ENCODE results near the gene USP51. TPM values are rescaled to one million over a fixed set of nuclear protein-coding genes. Genes with fewer than 3 reads are reported as not detected.
"Not testable (repeated sequence)": the region's sequence is repeated elsewhere in the genome, so short reads cannot be mapped to it uniquely, and the experiment has no call there.

Gene USP51

GRCh38 chrX:55451626-55451989, 38.0 kb downstream of the USP51 start:
- peak overlapping the region; percentile 40 for H3K4me2 ChIP-seq (ENCODE audit: low read length)
- no peak overlapping the region for H2BK5ac ChIP-seq (ENCODE audit: low read length)

GRCh38 chrX:55451141-55451540, 38.5 kb downstream of the USP51 start:
- Histone ChIP-seq H3K4me1 (ENCODE audit: control insufficient read depth, low read depth, low read length) (no peaks in the 10 kb centered on the region), H3K4ac (ENCODE audit: low read depth, low read length) (no peak overlapping the region), H2AK5ac (ENCODE audit: low read length) (no peak overlapping the region), H2BK15ac (replicated peaks; ENCODE audit: low read depth) (no peak overlapping the region), H2BK120ac (ENCODE audit: low read depth, low read length) (no peak overlapping the region), H3K79me2 (ENCODE audit: control insufficient read depth, insufficient read depth, low read length) (no peaks in the 10 kb centered on the region), H3K36me3 (ENCODE audit: control insufficient read depth, insufficient read depth, low read length) (no peaks in the 10 kb centered on the region), H3K23ac (ENCODE audit: low read length) (no peak overlapping the region), H3K4me3 (ENCODE audit: low read length) (no peak overlapping the region), H3K9ac (ENCODE audit: low read length) (no peak overlapping the region), H3K4me2 (ENCODE audit: low read length) (no peak overlapping the region), H4K5ac (ENCODE audit: low read length) (no peak overlapping the region), H4K8ac (ENCODE audit: low read depth, low read length) (no peak overlapping the region), H3K18ac (ENCODE audit: low read length) (no peak overlapping the region), H3K27ac (ENCODE audit: low read depth, low read length) (no peak overlapping the region), H3K56ac (ENCODE audit: low read length) (no peak overlapping the region), H3K79me1 (ENCODE audit: low read length) (no peaks in the 10 kb centered on the region), H2BK5ac (ENCODE audit: low read length) (no peak overlapping the region), H3K27me3 (ENCODE audit: insufficient read depth, low read length, poor library complexity) (no peaks in the 10 kb centered on the region)
- no CpG with 5 or more reads among the region's 2 CpGs for WGBS (ENCODE audit: extremely low coverage, insufficient coverage, low lambda C conversion rate)
- no peak for DNase-seq

More at GRCh38 chrX:55451626-55451989, 38.0 kb downstream of the USP51 start:
- H2AK5ac ChIP-seq (ENCODE audit: low read length): no peak overlapping the region
- no peaks in the 10 kb centered on the region for H3K4me1 ChIP-seq (ENCODE audit: control insufficient read depth, low read depth, low read length)
- no peak overlapping the region for H4K8ac ChIP-seq (ENCODE audit: low read depth, low read length)
- H3K4ac ChIP-seq (ENCODE audit: low read depth, low read length): no peak overlapping the region
- H3K79me1 ChIP-seq (ENCODE audit: low read length): no peaks in the 10 kb centered on the region
- H2BK15ac ChIP-seq (replicated peaks; ENCODE audit: low read depth): no peak overlapping the region
- H3K27ac ChIP-seq (ENCODE audit: low read depth, low read length): no peak overlapping the region
- no peak overlapping the region for H4K5ac ChIP-seq (ENCODE audit: low read length)
- H3K4me3 ChIP-seq (ENCODE audit: low read length): no peak overlapping the region
- H3K18ac ChIP-seq (ENCODE audit: low read length): no peak overlapping the region
- no peak overlapping the region for H3K23ac ChIP-seq (ENCODE audit: low read length)
- peak overlapping the region; percentile 50 for H3K9ac ChIP-seq (ENCODE audit: low read length)
- H3K27me3 ChIP-seq (ENCODE audit: insufficient read depth, low read length, poor library complexity): no peaks in the 10 kb centered on the region
- no peak overlapping the region for H2BK120ac ChIP-seq (ENCODE audit: low read depth, low read length)
- no peaks in the 10 kb centered on the region for H3K79me2 ChIP-seq (ENCODE audit: control insufficient read depth, insufficient read depth, low read length)
- no peak for DNase-seq
- peak overlapping the region; percentile 56 for H3K56ac ChIP-seq (ENCODE audit: low read length)
- no CpG with 5 or more reads among the region's 11 CpGs for WGBS (ENCODE audit: extremely low coverage, insufficient coverage, low lambda C conversion rate)
- no peaks in the 10 kb centered on the region for H3K36me3 ChIP-seq (ENCODE audit: control insufficient read depth, insufficient read depth, low read length)

- Histone ChIP-seq H3K36me3 (ENCODE audit: control insufficient read depth, insufficient read depth, low read length) (no peaks in the 10 kb centered on the region), H2AK5ac (ENCODE audit: low read length) (no peak overlapping the region), H3K56ac (ENCODE audit: low read length) (no peak overlapping the region), H3K79me2 (ENCODE audit: control insufficient read depth, insufficient read depth, low read length) (no peaks in the 10 kb centered on the region), H2BK120ac (ENCODE audit: low read depth, low read length) (no peak overlapping the region), H2BK15ac (replicated peaks; ENCODE audit: low read depth) (no peak overlapping the region), H3K79me1 (ENCODE audit: low read length) (no peaks in the 10 kb centered on the region), H2BK5ac (ENCODE audit: low read length) (no peak overlapping the region), H3K27me3 (ENCODE audit: insufficient read depth, low read length, poor library complexity) (no peaks in the 10 kb centered on the region), H3K18ac (ENCODE audit: low read length) (no peak overlapping the region), H3K27ac (ENCODE audit: low read depth, low read length) (no peak overlapping the region), H3K4me3 (ENCODE audit: low read length) (no peak overlapping the region), H3K4me2 (ENCODE audit: low read length) (no peak overlapping the region), H3K4me1 (ENCODE audit: control insufficient read depth, low read depth, low read length) (no peaks in the 10 kb centered on the region), H4K5ac (ENCODE audit: low read length) (no peak overlapping the region), H3K9ac (ENCODE audit: low read length) (no peak overlapping the region), H3K4ac (ENCODE audit: low read depth, low read length) (no peak overlapping the region), H4K8ac (ENCODE audit: low read depth, low read length) (no peak overlapping the region), H3K23ac (ENCODE audit: low read length) (no peak overlapping the region)
- peak; percentile 10 for DNase-seq
- no CpG with 5 or more reads among the region's 5 CpGs for WGBS (ENCODE audit: extremely low coverage, insufficient coverage, low lambda C conversion rate)
These were observed 39.4 kb downstream of the USP51 start for GRCh38 chrX:55450259-55450658.

GRCh38 chrX:55443468-55443867, 46.2 kb downstream of the USP51 start:
- not testable (repeated sequence) for H2AK5ac ChIP-seq (ENCODE audit: low read length); H2BK120ac ChIP-seq (ENCODE audit: low read depth, low read length); H4K5ac ChIP-seq (ENCODE audit: low read length); H3K36me3 ChIP-seq (ENCODE audit: control insufficient read depth, insufficient read depth, low read length); H3K79me1 ChIP-seq (ENCODE audit: low read length); H2BK15ac ChIP-seq (replicated peaks; ENCODE audit: low read depth); H3K9ac ChIP-seq (ENCODE audit: low read length); DNase-seq; H3K56ac ChIP-seq (ENCODE audit: low read length); H3K23ac ChIP-seq (ENCODE audit: low read length); H4K8ac ChIP-seq (ENCODE audit: low read depth, low read length); H3K4me1 ChIP-seq (ENCODE audit: control insufficient read depth, low read depth, low read length); H3K4me3 ChIP-seq (ENCODE audit: low read length); H3K27ac ChIP-seq (ENCODE audit: low read depth, low read length); H3K4me2 ChIP-seq (ENCODE audit: low read length); H3K79me2 ChIP-seq (ENCODE audit: control insufficient read depth, insufficient read depth, low read length); H3K27me3 ChIP-seq (ENCODE audit: insufficient read depth, low read length, poor library complexity); H3K18ac ChIP-seq (ENCODE audit: low read length); H2BK5ac ChIP-seq (ENCODE audit: low read length); H3K4ac ChIP-seq (ENCODE audit: low read depth, low read length)
- WGBS (ENCODE audit: extremely low coverage, insufficient coverage, low lambda C conversion rate): no CpG with 5 or more reads among the region's 5 CpGs

Small RNA genes lying within 50 kb of the gene (small RNA-seq; reads per million reads assigned to genes)
- gene MIR4536-2 (ENCODE audit: insufficient read depth): not detected

Data from mesendoderm (in vitro differentiated cells).